GM12878 (cell line): Measurements from ENCODE around the gene NAALADL2. TPM values are rescaled to one million over a fixed set of nuclear protein-coding genes. Genes with fewer than 3 reads are reported as not detected.

ENCODE experiments used
- ATAC-seq: fragments of 200-7000 bp; cut with Tn5 transposase; 3 replicates; pipeline ENCODE4 v1.9.1; 2020; ENCODE audit warnings: mild to moderate bottlenecking, moderate library complexity
- BruUV-seq: library from RNA; stranded (reverse); fragments of 400-500 nt; replicated peaks from 2 replicates; lab custom pipeline; 2021; lab: Mats Ljungman, UMichigan
- CTCF ChIA-PET: fragments of 300-600 bp; sonication (Branson Sonifier 250); formaldehyde crosslinking; extraction: SDS; loops from one replicate; lab custom pipeline; 2021; ENCODE audit warnings: inconsistent platforms; lab: Yijun Ruan, JAX
- POLR2A ChIA-PET: fragments of 350-600 bp; formaldehyde crosslinking; extraction: SDS; loops from one replicate; lab custom pipeline; 2021; ENCODE audit warnings: inconsistent platforms; lab: Charles Lee
- RAD21 ChIA-PET: fragments of 300-600 bp; sonication (Branson Sonifier 250); formaldehyde crosslinking; loops from one replicate; lab custom pipeline; 2023; ENCODE audit warnings: antibody characterized with exemption; ENCODE audit not compliant: unreplicated experiment; lab: Charles Lee
- SMC1A ChIA-PET: fragments of 300-600 bp; sonication (Branson Sonifier 250); formaldehyde crosslinking; loops from one replicate; lab custom pipeline; 2023; ENCODE audit not compliant: unreplicated experiment, uncharacterized antibody; lab: Charles Lee
- DNase-seq: peaks from one replicate; pipeline ENCODE4 v3.0.0-alpha.2; 2011; ENCODE audit warnings: low read depth, low spot score
- FAIRE-seq: peaks from 3 replicates; lab custom pipeline; 2011; peaks lifted over from hg19 to GRCh38; lab: Jason Lieb, UNC
- H2AFZ ChIP-seq: 2 replicates; pipeline ENCODE4 v1.6.0; 2011; ENCODE audit warnings: low read depth, low read length, control low read depth; ENCODE audit not compliant: control insufficient read depth
- H3K27ac ChIP-seq: 2 replicates; pipeline ENCODE4 v1.5.1; 2011; ENCODE audit warnings: control low read depth; ENCODE audit not compliant: control insufficient read depth, insufficient read depth
- H3K27me3 ChIP-seq, 2 experiments: replicated peaks in 1 of 2; 2 replicates each; pipeline versions ENCODE4 v1.6.0 to v1.6.1; 2011; ENCODE audit warnings: low read length in 1 of 2; ENCODE audit not compliant: control insufficient read depth in 2 of 2, insufficient read depth in 2 of 2
- H3K36me3 ChIP-seq, 2 experiments: 2 replicates each; pipeline ENCODE4 v1.5.1; 2011; ENCODE audit warnings: low read length in 1 of 2; ENCODE audit not compliant: control insufficient read depth in 2 of 2, insufficient read depth in 2 of 2
- H3K4me1 ChIP-seq: 2 replicates; pipeline ENCODE4 v1.6.1; 2011; ENCODE audit warnings: mild to moderate bottlenecking, low read length, moderate library complexity, mixed read lengths; ENCODE audit not compliant: control insufficient read depth, insufficient read depth
- H3K4me2 ChIP-seq: 2 replicates; pipeline ENCODE4 v1.6.0; 2011; ENCODE audit warnings: control low read depth; ENCODE audit not compliant: control insufficient read depth, insufficient read depth
- H3K4me3 ChIP-seq: fragments of 200-600 bp; sonication (generic); 2 replicates; pipeline ENCODE4 v1.5.1; 2016
- H3K79me2 ChIP-seq: 2 replicates; pipeline ENCODE4 v1.6.0; 2011; ENCODE audit warnings: low read length; ENCODE audit not compliant: control insufficient read depth, insufficient read depth
- H3K9ac ChIP-seq: 2 replicates; pipeline ENCODE4 v1.8.0; 2011; ENCODE audit warnings: low read length, control low read depth, mixed read lengths; ENCODE audit not compliant: control insufficient read depth, insufficient read depth
- H3K9me3 ChIP-seq: replicated peaks from 3 replicates; pipeline ENCODE4 v1.5.1; 2011; ENCODE audit warnings: mild to moderate bottlenecking, low read length; ENCODE audit not compliant: control insufficient read depth, insufficient read depth
- H4K20me1 ChIP-seq: 2 replicates; pipeline ENCODE4 v1.6.0; 2011; ENCODE audit not compliant: control insufficient read depth, insufficient read depth
- CBX3 ChIP-seq: fragments of 200-600 bp; sonication (generic); IDR thresholded peaks from 2 replicates; pipeline ENCODE4 v1.6.1; 2016; ENCODE audit warnings: low read depth, borderline replicate concordance
- CHD4 ChIP-seq: fragments of 200-600 bp; sonication (generic); IDR thresholded peaks from 2 replicates; pipeline ENCODE4 v1.6.1; 2016; ENCODE audit warnings: mild to moderate bottlenecking
- GABPA ChIP-seq: IDR thresholded peaks from 2 replicates; pipeline ENCODE4 v1.6.1; 2014; ENCODE audit warnings: antibody characterized with exemption, low read depth, mild to moderate bottlenecking, inconsistent platforms
- HSF1 ChIP-seq: fragments of 150-350 bp; IDR thresholded peaks from 2 replicates; pipeline ENCODE4 v1.6.1; 2014; ENCODE audit warnings: mild to moderate bottlenecking, low read depth, low read length
- IRF5 ChIP-seq: fragments of 450-650 bp; IDR thresholded peaks from 2 replicates; pipeline ENCODE4 v1.6.1; 2017; ENCODE audit warnings: borderline replicate concordance
- NR2F1 ChIP-seq: fragments of 450-650 bp; conservative IDR thresholded peaks from 2 replicates; pipeline ENCODE4 v1.6.1; 2017; ENCODE audit warnings: mild to moderate bottlenecking
- PBX3 ChIP-seq: IDR thresholded peaks from 2 replicates; pipeline ENCODE4 v1.6.1; 2011; ENCODE audit warnings: mild to moderate bottlenecking, low read depth, low read length, moderate library complexity; ENCODE audit not compliant: insufficient replicate concordance
- RAD21 ChIP-seq: IDR thresholded peaks from 2 replicates; pipeline ENCODE4 v1.6.1; 2011; ENCODE audit warnings: mild to moderate bottlenecking, low read depth, low read length, moderate library complexity; ENCODE audit not compliant: insufficient read depth
- SMARCA5 ChIP-seq: fragments of 450-650 bp; IDR thresholded peaks from 2 replicates; pipeline ENCODE4 v1.6.1; 2017; ENCODE audit warnings: mild to moderate bottlenecking
- SMC3 ChIP-seq: IDR thresholded peaks from 2 replicates; pipeline ENCODE4 v1.6.1; 2011; ENCODE audit warnings: low read length, improper control_type of control experiment, borderline replicate concordance
- TCF3 ChIP-seq: IDR thresholded peaks from 2 replicates; pipeline ENCODE4 v1.6.1; 2012; ENCODE audit warnings: low read depth, mild to moderate bottlenecking, low read length, borderline replicate concordance; ENCODE audit not compliant: insufficient read depth
- USF1 ChIP-seq: IDR thresholded peaks from 2 replicates; pipeline ENCODE4 v1.6.1; 2011; ENCODE audit warnings: borderline replicate concordance, low read depth, mild to moderate bottlenecking, moderate library complexity, mixed read lengths, low read length; ENCODE audit not compliant: insufficient read depth; ENCODE audit errors: extremely low read length
- WRNIP1 ChIP-seq: IDR thresholded peaks from 2 replicates; pipeline ENCODE4 v1.6.1; 2011; ENCODE audit warnings: low read depth, low read length, improper control_type of control experiment, borderline replicate concordance
- YBX1 ChIP-seq: fragments of 450-650 bp; IDR thresholded peaks from 2 replicates; pipeline ENCODE4 v1.6.1; 2016; ENCODE audit warnings: antibody characterized with exemption
- ZNF622 ChIP-seq: fragments of 450-650 bp; IDR thresholded peaks from 2 replicates; pipeline ENCODE4 v1.6.1; 2017; ENCODE audit warnings: mild to moderate bottlenecking, inconsistent platforms
- in situ Hi-C: fragments of 300-500 bp; cut with MboI; formaldehyde crosslinking; loops from 9 replicates; pipeline ENCODE4 v1.14.3; 2018; ENCODE audit warnings: mixed read lengths
- intact Hi-C: fragments of 100-400 bp; cut with micrococcal nuclease; formaldehyde crosslinking; loops from one replicate; pipeline ENCODE4 v1.14.2; 2022; ENCODE audit not compliant: unreplicated experiment
- polyA plus RNA-seq, 11 experiments: library from polyadenylated mRNA; depleted of rRNA in 4 of 11; unstranded in 6 of 11; stranded (reverse) in 5 of 11; fragments of >200 nt; fragmentation: Nextera tagmentation in 4 of 11; fragmentation: Illumina TruSeq in 1 of 11; extraction: Ambion mirVana in 4 of 11; extraction: Trizol in 1 of 11; gene quantifications; 1 replicate in 1 of 11; 2 replicates in 10 of 11; pipeline versions ENCODE4 v1.2.1 to v1.2.3, GENCODE V29; 2011 to 2016; ENCODE audit warnings: inconsistent platforms in 2 of 11, missing spikeins in 2 of 11, low read depth in 1 of 11
- total RNA-seq, 4 experiments: library from RNA; depleted of rRNA in 3 of 4; stranded (reverse); fragments of >200 nt in 3 of 4; fragmentation: Illumina TruSeq in 1 of 4; extraction: Trizol in 1 of 4; gene quantifications; 2 replicates each; pipeline versions ENCODE4 v1.2.1 to v1.2.3, GENCODE V29; 2013 to 2021

The NAALADL2 gene
- total and polyA plus RNA-seq, 10 of the 15 experiments (the other 5 are each of a cell fraction or from before 2014, with no cell fraction given), result 0.06 to 10.8 (median 0.46) TPM

- ChIA-PET POLR2A (no interaction called here), SMC1A (no interaction called here), RAD21 (no interaction called here)
- ATAC-seq, result no peak
- no peak overlapping the region for H3K4me3 ChIP-seq
- no peaks in the 10 kb centered on the region for H3K9me3 ChIP-seq
- H3K79me2 ChIP-seq, result no peaks in the 10 kb centered on the region
- no peak for FAIRE-seq
- in situ Hi-C loops, result no loop called here
- no peaks in the 10 kb centered on the region for H3K27me3 ChIP-seq
- DNase-seq, result no peak
- no peaks in the 10 kb centered on the region for H3K36me3 ChIP-seq
- H4K20me1 ChIP-seq, result no peaks in the 10 kb centered on the region
- H2AFZ ChIP-seq, result no peak overlapping the region
- TF ChIP-seq ZNF622 (no peak), PBX3 (no peak), CBX3 (no peak), TCF3 (no peak), SMARCA5 (no peak), IRF5 (no peak), USF1 (no peak), SMC3 (no peak), NR2F1 (no peak), YBX1 (no peak), HSF1 (no peak), GABPA (no peak), CHD4 (no peak), WRNIP1 (no peak), RAD21 (no peak)
- TF ChIP-seq, all 136 proteins: peak for 0
- Histone ChIP-seq H3K27ac (no peak overlapping the region), H3K4me2 (no peak overlapping the region), H3K4me1 (no peaks in the 10 kb centered on the region), H3K9ac (no peak overlapping the region)
- CTCF ChIA-PET, result no interaction called here
- intact Hi-C loops, result no loop called here
- BruUV-seq, result no TSS peak
These were observed 37.7 kb upstream of the NAALADL2 start for GRCh38 chr3:174821477-174821876.
